C4-2B (cell line): ENCODE data around the gene C17orf114.

Source experiments
- CTCF ChIP-seq: fragments of 450-650 bp; conservative IDR thresholded peaks from 2 replicates; pipeline ENCODE4 v1.5.1; 2017; ENCODE audit warnings: mild to moderate bottlenecking
- ZFX ChIP-seq: fragments of 450-650 bp; IDR thresholded peaks from 2 replicates; pipeline ENCODE4 v1.6.1; 2017

GRCh38 chr17:4839221-4839620 is 37.1 kb upstream of the C17orf114 start:
- TF ChIP-seq CTCF (no peak), ZFX (no peak)
